ENCODE measurements around the gene SIRT2.
"Not testable (repeated sequence)": the region's sequence is repeated elsewhere in the genome, so short reads cannot be mapped to it uniquely, and the experiment has no call there.

Gene SIRT2

DNA sequence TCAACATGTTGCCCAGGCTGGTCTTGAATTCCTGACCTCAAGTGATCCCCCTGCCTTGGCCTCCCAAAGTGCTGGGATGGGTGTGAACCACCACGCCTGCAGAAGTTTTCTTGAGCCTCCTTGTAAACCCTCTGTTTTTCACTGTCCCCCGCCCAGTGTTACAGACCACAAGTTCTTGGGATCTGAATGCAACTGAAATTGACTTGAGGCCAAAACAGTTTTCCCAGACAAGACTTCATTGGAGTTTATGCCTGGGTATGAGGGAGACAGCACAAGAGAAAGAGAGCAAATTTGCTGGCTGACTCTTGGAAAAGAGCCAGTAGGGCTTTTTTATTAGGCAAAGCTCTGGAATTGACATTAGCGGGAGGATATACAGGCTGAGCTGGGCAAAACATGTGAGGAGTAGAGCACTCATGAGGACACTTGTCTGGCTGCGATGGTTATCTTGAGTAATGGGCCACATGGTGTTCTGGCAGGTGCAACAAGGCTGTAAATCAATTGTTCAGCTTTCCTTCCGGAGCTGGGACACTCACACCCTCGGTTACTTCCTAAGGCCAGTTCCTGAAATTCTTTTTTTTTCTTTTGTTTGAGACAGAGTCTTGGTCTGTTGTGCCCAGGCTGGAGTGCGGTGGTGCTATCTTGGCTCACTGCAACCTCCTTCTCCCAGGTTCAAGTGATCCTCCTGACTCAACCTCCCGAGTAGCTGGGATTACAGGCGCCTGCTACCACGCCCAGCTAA is 36.9 kb downstream of the SIRT2 start:
- no peak for DNase-seq

DNA sequence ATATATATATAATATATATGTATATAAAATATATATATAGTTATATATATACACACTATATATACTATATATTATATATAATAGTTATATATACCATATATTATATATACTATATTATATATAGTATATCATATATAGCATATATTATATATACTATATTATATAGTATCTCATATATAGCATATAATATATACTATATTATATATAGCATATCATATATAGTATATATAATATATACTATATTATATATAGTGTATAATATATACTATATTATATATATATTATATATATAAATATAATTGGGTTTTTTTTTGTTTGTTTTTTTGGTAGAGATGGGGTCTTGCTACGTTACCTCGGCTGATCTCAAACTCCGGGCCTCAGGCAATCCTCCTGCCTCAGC is 38.0 kb downstream of the SIRT2 start:
- no peak for DNase-seq

DNA sequence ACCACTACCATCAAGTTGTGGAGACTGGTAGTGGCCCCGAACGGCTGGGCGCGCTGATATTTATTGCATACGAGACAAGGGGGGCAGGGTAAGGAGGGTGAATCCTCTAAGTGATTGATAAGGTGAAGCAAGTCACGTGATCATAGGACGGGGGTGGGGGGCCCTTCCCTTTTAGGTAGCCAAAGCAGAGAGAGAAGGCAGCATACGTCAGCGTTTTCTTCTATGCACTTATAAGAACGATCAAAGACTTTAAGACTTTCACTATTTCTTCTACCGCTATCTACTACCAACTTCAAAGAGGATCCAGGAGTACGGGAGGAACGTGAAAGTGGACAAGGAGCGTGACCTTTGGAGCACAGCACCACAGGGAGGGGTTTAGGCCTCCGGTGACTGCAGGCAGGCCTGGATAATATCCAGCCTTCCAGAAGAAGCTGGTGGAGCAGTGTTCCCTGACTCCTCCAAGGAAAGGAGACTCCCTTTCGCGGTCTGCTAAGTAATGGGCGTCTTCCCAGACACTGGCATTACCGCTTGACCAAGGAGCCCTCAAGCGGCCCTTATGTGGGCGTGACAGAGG is 39.7 kb downstream of the SIRT2 start:
- DNase-seq, result not testable (repeated sequence)

DNA sequence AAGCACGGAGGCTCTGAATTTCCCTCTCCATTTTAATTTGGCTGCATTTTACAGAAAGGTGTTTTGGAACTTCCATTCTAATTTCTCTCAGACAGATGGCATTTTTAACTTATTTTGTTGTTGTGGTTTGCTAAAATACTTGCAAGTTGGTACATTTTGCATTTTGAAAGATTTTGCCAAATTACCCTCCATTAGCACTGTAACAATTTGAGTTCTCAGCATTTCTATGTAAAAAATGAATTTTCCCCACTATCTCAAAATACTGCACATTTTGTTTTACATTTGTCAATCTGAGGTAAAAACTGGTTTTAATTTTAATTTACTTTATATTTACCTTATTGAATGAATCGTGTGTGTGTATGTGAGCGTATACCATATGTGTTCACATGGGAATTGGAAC is 42.6 kb downstream of the SIRT2 start:
- DNase-seq, result no peak

DNA sequence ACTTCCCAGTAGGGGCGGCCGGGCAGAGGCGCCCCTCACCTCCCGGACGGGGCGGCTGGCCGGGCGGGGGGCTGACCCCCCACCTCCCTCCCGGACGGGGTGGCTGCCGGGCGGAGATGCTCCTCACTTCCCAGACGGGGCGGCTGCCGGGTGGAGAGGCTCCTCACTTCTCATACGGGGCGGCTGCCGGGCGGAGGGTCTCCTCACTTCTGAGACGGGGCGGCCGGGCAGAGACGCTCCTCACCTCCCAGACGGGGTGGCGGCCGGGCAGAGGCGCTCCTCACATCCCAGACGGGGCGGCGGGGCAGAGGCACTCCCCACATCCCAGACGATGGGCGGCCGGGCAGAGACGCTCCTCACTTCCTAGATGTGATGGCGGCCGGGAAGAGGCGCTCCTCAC is 43.7 kb downstream of the SIRT2 start:
- DNase-seq, result not testable (repeated sequence)

DNA sequence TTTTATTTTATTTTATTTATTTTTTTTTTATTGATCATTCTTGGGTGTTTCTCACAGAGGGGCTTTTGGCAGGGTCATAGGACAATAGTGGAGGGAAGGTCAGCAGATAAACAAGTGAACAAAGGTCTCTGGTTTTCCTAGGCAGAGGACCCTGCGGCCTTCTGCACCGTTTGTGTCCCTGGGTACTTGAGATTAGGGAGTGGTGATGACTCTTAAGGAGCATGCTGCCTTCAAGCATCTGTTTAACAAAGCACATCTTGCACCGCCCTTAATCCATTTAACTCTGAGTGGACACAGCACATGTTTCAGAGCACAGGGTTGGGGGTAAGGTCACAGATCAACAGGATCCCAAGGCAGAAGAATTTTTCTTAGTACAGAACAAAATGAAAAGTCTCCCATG is 44.5 kb downstream of the SIRT2 start:
- DNase-seq, result not testable (repeated sequence)

DNA sequence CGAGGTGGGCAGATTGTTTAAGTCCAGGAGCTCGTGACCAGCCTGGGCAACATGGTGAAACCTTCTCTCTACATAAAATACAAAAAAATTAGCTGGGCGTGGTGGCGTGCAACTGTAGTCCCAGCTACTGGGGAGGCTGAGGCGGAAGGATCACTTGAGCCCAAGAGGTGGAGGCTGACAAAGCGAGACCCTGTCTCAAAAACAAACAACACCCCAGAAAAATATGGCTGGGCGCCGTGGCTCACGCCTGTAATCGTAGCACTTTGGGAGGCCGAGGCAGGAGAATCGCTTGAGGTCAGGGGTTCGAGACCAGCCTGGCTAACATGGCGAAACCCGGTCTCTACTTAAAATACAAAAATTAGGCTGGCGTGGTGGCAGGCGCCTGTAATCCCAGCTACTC is 46.2 kb downstream of the SIRT2 start:
- no peak for DNase-seq

DNA sequence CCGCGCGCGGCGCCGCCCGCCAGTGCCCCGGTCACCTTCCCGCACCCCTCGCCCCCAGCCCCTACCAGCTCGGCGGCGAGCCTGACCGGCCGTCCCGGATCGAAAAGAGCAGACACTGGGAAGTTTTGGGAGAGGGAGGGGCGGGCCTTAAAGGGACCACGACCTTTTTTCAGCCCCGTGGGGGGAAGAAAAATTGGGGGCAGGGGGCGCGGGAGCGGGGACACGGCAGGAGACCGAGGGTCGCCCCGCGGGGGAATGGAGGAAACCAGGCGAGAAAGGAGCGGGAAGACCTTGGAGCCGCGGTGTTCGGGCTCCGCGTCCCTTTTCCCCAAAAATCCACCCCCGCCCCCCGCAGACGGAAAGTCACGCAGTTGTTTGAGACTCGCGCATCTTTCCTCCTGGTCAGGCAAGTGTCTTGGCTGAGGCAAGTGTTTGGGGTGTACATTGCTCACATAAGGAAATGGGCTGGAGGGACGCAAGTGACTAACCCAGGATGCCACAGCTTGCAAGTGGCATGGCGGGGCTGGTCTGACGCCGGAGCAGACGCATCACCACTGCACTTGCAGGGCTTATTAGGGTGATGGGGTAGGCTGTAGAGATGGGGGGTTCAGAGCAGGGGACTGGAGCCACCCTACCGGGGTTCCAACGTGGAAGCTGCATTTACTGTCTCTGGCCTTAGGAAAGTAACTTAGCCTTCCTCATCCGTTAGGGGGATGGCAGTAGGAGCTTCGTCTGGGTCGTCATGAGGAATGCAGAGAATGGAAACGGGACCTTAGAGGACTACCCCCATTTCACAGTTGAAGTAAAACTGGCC is 47.0 kb downstream of the SIRT2 start:
- peak; percentile 64 for DNase-seq

DNA sequence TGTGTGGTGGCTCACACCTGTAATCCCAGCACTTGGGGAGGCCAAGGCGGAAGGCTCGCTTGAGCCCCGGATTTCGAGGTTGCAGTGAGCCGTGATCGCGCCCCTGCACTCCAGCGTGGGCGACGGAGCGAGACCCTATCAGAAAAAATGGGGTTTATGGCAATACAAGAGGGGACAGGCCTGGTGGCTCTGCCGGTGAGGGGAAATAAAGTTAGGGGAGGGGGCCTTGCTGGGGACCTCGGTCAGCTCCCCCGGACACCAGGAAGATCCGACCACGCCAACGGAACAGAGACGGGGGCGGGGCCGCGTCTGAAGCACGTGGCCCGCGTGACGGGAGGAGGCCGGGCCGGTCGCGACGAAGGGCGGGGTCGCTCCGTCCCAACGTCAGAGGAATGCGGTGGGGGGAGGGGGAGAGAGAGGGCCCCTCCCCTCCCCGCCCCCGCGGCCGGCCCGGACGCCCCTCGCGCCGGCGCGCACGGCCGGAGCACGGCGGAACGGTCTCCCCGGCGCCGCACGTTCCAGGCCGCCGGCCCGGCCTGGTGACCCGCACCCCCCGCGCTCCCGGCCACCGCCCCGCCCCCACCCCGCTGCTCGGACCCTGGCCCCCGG is 47.7 kb downstream of the SIRT2 start:
- peak; percentile 88 for DNase-seq

DNA sequence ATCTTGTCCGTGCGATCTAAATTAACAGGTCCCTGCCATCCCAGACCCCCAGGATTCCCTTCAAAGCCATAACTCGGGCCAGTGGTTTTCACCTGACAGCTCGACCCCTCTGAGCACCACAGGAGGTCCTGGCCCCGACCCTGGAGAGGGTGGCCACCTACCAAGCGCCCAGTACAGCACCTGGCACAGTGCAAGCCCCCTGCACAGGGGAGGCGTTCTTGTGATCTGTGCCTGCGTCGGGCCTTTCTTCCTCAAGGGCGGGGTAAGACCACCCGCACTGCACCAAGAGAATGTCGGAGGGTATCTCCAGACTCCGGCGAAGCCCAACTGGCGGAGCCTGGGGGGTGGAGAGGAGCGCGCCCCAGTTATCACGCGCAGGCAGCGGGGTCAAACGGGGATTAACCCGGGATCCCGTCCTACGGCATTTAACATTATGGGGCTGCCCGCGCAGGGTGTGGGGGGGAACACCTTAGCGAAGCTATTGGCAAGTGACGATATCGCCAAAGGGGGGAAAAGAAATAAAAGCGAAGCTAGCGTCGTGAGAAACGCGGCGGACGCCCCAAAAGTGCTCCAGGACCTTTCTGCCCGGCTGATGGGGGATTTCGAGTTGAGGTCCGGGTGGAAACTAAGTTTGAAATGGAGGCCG is 48.3 kb downstream of the SIRT2 start:
- DNase-seq, result peak; percentile 27

DNA sequence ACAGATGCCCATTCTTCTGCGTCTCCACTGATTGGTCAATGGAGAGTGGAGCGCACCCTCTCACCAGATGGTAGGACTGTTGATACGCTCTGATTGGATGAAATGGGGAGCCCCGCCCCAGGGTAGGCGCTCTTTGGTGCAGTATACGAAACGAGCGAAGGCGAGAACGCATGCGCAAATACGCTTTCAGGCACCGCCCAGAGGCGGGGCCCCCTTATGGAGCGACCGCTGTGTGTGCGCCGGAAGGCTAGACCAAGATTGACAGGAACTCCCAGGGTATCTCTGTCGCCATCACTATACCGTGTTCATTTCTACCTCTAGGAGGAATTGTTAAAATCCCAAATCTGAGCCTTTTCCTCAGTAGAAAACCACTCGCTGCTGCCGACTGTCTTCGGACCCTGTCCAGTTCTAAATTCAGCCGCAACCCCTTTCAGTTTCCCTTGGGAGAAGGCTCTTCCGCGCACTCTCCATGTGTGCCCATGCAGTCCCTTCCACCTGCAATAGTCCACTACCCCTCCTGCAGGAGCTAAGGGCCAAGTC is 48.9 kb downstream of the SIRT2 start:
- DNase-seq, result peak; percentile 29

DNA sequence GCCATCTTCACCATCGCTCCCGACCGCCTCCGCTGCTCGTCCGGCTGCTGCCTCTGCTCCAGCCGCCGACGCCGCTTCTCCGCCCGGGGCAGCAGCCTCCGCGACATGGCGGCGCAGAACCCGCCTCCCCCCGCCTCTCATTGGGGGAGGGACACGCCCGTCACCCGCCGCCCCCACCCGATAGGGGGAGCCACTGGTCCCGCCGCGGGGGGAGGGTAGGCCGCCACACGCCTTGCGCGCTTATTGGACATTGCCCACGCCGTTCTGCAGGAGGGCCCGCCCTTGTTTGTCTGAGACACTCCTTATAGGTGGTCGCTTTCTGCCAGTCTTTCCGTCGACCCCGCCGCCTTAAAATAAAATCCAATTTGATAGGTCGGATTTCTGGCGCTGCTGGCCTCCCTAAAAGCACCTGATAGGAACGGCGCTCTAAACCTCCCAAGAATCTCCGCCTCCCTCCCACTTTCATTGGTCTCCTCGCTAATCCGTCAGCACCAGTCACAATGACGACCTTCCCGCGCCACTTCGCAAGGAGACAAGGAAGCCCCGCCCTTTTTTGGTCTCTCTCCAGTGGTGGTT is 49.5 kb downstream of the SIRT2 start, which contains the start of gene HNRNPL:
HNRNPL (minus strand) TSS at position 127 of the 576 bp plus-strand sequence; CDS start at position 107, 20 bp downstream.
- DNase-seq, result peak; percentile 100

DNA sequence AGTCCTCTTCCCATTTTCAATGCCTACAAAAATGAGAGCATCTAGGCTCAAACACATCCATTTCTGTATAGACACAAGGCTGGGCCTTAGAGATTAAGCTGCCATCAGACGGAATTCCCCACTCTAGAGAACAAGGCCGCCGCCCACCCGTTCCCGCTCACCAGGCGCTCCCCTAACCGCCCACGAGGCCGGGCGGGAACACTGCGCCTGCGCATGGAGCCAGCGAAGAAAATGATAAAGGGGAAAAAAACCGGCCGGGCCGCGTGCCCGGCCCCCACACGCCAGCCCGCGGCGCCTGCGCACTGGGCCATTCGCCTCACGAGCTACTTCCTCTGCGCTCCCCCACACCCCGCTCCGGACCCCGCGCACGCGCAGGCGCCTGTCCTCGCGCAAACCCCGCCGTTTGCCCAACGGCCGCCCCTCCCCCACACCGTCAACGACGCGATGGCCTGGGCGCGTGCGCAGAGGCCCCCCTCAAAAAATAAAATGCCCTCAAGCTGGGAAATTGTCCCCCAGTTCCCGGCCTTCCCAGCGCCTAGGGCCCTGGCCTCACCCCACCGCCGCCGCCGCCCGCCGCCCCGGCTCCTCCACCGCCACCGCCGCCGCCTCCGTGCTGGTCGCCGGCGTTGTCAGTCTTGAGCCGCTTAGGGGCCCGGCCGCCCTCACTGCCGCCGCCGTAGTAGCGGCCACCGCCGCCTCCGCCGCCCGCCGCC is 50.1 kb downstream of the SIRT2 start:
- DNase-seq, result peak; percentile 98

DNA sequence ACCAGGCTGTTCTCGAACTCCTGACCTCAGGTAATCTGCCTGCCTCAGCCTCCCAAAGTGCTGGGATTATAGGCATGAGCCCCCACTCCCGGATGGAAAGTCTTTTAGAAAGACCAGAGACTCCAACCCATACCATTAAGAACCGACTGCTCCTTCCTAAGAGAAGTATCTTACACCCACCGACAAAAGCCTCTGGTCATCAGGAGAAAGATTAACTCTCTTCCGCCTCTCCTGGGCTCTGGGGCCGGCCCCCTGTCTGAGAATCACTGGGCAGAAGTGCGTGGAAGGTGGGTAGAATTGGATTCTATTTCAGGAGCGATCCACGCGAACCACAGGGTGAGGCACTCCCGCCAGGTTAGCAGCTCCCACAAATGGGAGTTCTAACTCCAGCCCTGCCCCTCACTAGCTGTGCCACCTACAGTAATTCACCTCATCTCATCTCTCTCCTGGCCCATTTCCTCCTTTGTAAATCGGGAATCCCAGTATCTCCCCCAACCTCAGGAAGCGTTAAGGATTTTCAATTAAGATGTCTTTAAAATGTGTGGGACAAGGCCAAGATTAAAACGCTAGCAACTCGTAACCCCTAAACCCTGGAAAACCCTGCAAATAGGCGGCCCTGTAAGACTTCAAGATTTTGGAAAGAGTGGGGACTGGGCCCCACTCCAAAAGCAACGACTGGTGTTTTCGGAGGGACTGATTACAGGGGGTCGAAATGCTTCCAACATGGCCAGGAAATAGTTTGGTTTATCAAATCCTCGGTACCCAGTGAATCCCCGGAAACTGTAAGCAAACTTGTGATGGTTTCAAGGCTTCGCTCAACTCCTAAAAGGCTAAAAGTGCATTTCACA is 50.9 kb downstream of the SIRT2 start:
- no peak for DNase-seq

DNA sequence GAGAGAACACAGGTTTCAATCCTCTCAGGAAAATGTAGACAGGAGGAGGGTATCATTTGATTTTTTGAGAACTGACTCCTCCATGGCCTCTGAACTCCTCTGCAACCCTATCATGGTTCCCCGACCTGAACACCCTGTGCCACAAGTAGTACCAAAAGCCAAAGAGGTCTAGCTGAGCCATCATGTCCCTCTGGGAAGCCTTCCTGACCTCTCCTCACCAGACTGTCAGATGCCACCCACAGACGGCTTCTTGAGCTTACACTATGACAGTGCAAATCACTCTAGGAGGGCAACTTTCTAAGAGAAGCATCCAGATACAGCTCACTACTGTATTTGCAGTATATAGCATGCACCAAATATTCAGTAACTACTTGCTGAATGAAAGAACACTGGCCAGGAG is 53.3 kb downstream of the SIRT2 start:
- DNase-seq, result no peak

DNA sequence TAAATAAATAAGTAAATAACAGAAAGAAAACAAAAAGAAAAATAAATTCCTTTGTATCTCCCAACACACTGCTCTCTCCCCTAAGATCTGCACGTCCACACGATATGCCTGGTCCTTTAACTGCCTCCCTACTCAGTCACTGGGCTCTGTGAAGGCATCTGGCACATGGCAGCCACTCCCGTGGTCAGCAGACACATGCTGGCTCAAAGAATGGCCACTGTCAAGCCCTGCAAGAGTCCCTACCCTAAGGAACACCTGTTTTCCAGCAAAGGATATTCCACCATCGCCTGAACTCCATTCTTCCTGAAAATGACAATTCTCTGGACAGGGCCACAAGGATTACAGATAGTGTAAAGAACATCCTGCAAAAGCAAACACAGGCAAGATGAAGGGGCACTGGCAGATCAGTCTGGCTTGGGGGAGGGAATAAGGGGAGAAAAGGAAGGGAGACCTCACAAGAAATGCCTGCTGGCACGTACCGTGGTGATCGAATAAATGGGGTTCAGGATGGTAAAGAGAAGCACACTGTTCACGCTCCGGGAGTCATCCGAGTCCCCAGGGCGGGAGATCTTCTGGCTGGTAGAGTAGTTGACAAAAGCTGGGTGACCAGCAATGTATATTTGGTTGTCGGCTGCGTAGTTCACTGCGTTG is 53.9 kb downstream of the SIRT2 start:
- no peak for DNase-seq

DNA sequence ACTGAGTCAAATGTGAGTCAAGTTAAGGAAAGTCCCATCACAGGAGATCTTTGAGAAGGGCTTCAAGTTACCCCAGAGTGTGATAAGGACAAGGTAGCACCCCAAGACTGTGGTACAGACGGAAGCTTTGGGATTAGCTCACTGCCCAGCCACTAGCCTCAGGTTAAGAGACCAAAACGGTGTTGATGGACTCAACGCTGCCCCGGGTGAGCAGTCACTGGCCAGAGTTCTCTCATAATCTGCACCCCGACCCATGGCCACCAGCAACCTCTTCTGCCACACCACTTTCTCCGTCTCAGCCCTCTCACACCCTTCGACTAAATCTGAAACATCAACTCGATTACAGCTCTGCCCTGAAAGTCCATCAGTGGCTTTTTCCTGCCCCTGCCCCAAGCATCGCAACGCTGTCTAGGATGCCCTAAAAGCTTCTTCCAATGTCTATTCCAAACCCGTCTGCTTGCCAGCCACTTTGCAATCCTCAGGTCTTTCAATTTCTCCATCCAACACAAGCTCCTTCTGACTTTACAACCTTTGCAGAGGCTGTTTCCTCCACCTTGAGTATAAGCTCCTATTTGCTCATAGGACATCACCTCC is 55.2 kb downstream of the SIRT2 start:
- no peak for DNase-seq

DNA sequence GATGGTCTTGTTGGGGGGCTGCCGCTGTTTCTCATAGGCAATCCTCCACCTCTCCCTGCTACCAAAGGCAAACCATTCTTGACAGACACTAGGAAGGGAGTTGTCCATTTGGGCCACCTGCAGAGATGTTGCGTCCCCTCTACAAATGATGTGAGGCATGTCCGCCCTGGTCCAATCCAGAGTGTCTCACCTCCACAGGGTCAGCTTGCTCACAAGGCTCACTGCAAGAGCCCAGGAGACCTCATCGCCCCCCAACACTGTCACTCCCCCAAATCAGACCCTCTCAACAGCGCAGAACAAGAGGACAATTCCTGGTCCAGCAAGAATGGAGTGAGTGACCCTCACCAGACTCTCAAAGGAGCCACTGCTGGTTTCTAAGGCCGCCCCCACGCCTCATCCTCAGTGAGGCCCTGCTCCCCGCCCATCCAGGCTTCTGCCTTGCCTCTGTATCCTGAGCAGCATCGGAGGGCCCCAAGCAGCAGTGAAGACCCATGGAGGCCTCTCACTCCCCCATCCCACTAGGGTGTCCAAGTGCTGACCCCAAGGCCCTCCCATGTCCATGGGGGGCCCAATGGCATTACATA is 56.2 kb downstream of the SIRT2 start:
- DNase-seq, result no peak

All from stimulated activated naive CD4-positive, alpha-beta T cell treated with Interleukin-2 at 50 U/mL for 16 hours (primary cell).